ENCODE data around the gene C1orf232. TPM values are rescaled to one million over a fixed set of nuclear protein-coding genes. Genes with fewer than 3 reads are reported as not detected.

C1orf232 gene
- total and polyA plus RNA-seq, 2 experiments from 2014 or later, result not detected

- Histone ChIP-seq H3K9me2 (ENCODE audit: insufficient read depth) (no peaks in the 10 kb centered on the region), H3F3A (replicated peaks; ENCODE audit: low read depth) (0 out of 2 replicates have a peak, but pooled peaks cover 4% of the 10 kb centered on the region), H4K20me1 (replicated peaks; ENCODE audit: insufficient read depth) (no peaks in the 10 kb centered on the region), H3K4me3 (no peak overlapping the region), H3K36me3 (ENCODE audit: insufficient read depth) (no peaks in the 10 kb centered on the region), H2AFZ (no peak overlapping the region), H3K4me2 (no peak overlapping the region), H3K79me2 (replicated peaks; ENCODE audit: insufficient read depth) (no peaks in the 10 kb centered on the region), H3K27ac (ENCODE audit: low read depth) (no peak overlapping the region), H3K27me3 (ENCODE audit: insufficient read depth) (no peaks in the 10 kb centered on the region), H3K4me1 (ENCODE audit: insufficient read depth) (no peaks in the 10 kb centered on the region)
- Mint-ChIP-seq H3K36me3 (ENCODE audit: low read depth) (peaks cover 5% of the 10 kb centered on the region; the same call in 1 of the 3 replicates), H3K9me3 (no peaks in the 10 kb centered on the region; the same call in 2 of the 3 replicates), H3K27me3 (ENCODE audit: insufficient read depth, low read depth, poor library complexity) (peaks cover 12% of the 10 kb centered on the region), H3K4me3 (no peak overlapping the region), H3K4me1 (peaks cover 17% of the 10 kb centered on the region), H3K27ac (no peak overlapping the region)
- TF ChIP-seq ZNF114 (CRISPR knock-in tag; IDR thresholded peaks at IDR 0.05) (no peak), CTCF (conservative IDR thresholded peaks at IDR 0.05; ENCODE audit: low read depth in 2 of 2) (no peak), ZNF462 (CRISPR knock-in tag; IDR thresholded peaks at IDR 0.05) (no peak), CREB1 (CRISPR knock-in tag; IDR thresholded peaks at IDR 0.05; ENCODE audit: low read depth) (no peak), JUNB (IDR thresholded peaks at IDR 0.05; ENCODE audit: unreplicated experiment) (no peak), STAT1 (IDR thresholded peaks at IDR 0.05; ENCODE audit: unreplicated experiment) (no peak), EZH2phosphoT487 (IDR thresholded peaks at IDR 0.05; ENCODE audit: unreplicated experiment) (no peak), ETS1 (IDR thresholded peaks at IDR 0.05) (no peak), EZH2 (IDR thresholded peaks at IDR 0.05; ENCODE audit: low read depth, unreplicated experiment) (no peak), REST (IDR thresholded peaks at IDR 0.05; ENCODE audit: unreplicated experiment) (no peak), POLR2AphosphoS5 (IDR thresholded peaks at IDR 0.05; ENCODE audit: low read depth) (no peak)
- DNase-seq (ENCODE audit: low spot score) (no peak), ATAC-seq (no peak)
Observed at GRCh38 chr1:26191739-26192138, 23.0 kb upstream of the C1orf232 start.
